OCI-LY3 (cell line): ENCODE measurements around the gene XAB2.

ENCODE experiments used
- EZH2phosphoT487 ChIP-seq: fragments of 200-600 bp; shearing (Covaris generic); IDR thresholded peaks from 2 replicates; pipeline ENCODE4 v1.6.1; 2018; ENCODE audit warnings: antibody characterized with exemption, mixed run types, low read depth
- TF ChIP-seq, protein P1 (sequence below): fragments of 200-600, 300-600 bp; sonication (generic); IDR thresholded peaks from 2 replicates; pipeline ENCODE4 v1.5.1; 2014; ENCODE audit warnings: antibody characterized with exemption, low read length, low read depth

- no peak for TF ChIP-seq EZH2phosphoT487
- TF ChIP-seq, protein P1, sequence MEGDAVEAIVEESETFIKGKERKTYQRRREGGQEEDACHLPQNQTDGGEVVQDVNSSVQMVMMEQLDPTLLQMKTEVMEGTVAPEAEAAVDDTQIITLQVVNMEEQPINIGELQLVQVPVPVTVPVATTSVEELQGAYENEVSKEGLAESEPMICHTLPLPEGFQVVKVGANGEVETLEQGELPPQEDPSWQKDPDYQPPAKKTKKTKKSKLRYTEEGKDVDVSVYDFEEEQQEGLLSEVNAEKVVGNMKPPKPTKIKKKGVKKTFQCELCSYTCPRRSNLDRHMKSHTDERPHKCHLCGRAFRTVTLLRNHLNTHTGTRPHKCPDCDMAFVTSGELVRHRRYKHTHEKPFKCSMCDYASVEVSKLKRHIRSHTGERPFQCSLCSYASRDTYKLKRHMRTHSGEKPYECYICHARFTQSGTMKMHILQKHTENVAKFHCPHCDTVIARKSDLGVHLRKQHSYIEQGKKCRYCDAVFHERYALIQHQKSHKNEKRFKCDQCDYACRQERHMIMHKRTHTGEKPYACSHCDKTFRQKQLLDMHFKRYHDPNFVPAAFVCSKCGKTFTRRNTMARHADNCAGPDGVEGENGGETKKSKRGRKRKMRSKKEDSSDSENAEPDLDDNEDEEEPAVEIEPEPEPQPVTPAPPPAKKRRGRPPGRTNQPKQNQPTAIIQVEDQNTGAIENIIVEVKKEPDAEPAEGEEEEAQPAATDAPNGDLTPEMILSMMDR, result no peak
Observed at GRCh38 chr19:7670790-7671189, 41.4 kb upstream of the XAB2 start.
